Stimulated activated CD8-positive, alpha-beta memory T cell treated with anti-CD3 and anti-CD28 coated beads, Interleukin-4, amount 100 ng/mL, for 1 hour (primary cell): Measurements from ENCODE around the gene MEMO1.
"Not testable (repeated sequence)": the region's sequence is repeated elsewhere in the genome, so short reads cannot be mapped to it uniquely, and the experiment has no call there.

ENCODE experiments used
- DNase-seq, 2 donors: peaks; one replicate each; pipeline ENCODE4 v3.0.0-alpha.2; 2020; ENCODE audit warnings: low read depth in 2 of 2, low spot score in 1 of 2

Gene MEMO1

GRCh38 chr2:31958140-31958717 lies 52.6 kb downstream of the MEMO1 start:
- no peak for DNase-seq

GRCh38 chr2:31957354-31958139 lies 53.3 kb downstream of the MEMO1 start:
- no peak for DNase-seq

GRCh38 chr2:31956934-31957333 lies 53.9 kb downstream of the MEMO1 start:
- DNase-seq: not testable (repeated sequence)

GRCh38 chr2:31956312-31956711 lies 54.5 kb downstream of the MEMO1 start:
- DNase-seq: no peak

- not testable (repeated sequence) for DNase-seq
Measured at GRCh38 chr2:31953095-31953494, 57.7 kb downstream of the MEMO1 start.

GRCh38 chr2:31950946-31951562 lies 59.8 kb downstream of the MEMO1 start:
- no peak for DNase-seq

GRCh38 chr2:31947871-31948270 lies 62.9 kb downstream of the MEMO1 start:
- no peak for DNase-seq

GRCh38 chr2:31946838-31947237 lies 64.0 kb downstream of the MEMO1 start:
- DNase-seq: no peak

- DNase-seq: no peak
Measured at GRCh38 chr2:31945572-31945935, 65.3 kb downstream of the MEMO1 start.

GRCh38 chr2:31944828-31945571 lies 65.8 kb downstream of the MEMO1 start:
- DNase-seq: no peak

- no peak for DNase-seq
Measured at GRCh38 chr2:31943636-31944225, 67.1 kb downstream of the MEMO1 start.

- DNase-seq: no peak
Measured at GRCh38 chr2:31940920-31941319, 69.9 kb downstream of the MEMO1 start.

- DNase-seq: no peak
Measured at GRCh38 chr2:31937741-31938140, 73.1 kb downstream of the MEMO1 start.

GRCh38 chr2:31935370-31935769 lies 75.4 kb downstream of the MEMO1 start:
- DNase-seq: no peak

GRCh38 chr2:31933066-31933465 lies 77.7 kb downstream of the MEMO1 start:
- DNase-seq: no peak

- DNase-seq: no peak
Measured at GRCh38 chr2:31932589-31932988, 78.2 kb downstream of the MEMO1 start.

- DNase-seq: no peak
Measured at GRCh38 chr2:31931916-31932315, 78.9 kb downstream of the MEMO1 start.

GRCh38 chr2:31925517-31925916 lies 85.3 kb downstream of the MEMO1 start:
- no peak for DNase-seq

GRCh38 chr2:31923662-31924061 lies 87.1 kb downstream of the MEMO1 start:
- DNase-seq: no peak

GRCh38 chr2:31922542-31923408 lies 88.0 kb downstream of the MEMO1 start:
- DNase-seq: no peak
